ENCODE measurements around the gene C1QTNF3. TPM values are rescaled to one million over a fixed set of nuclear protein-coding genes. Genes with fewer than 3 reads are reported as not detected.

The C1QTNF3 gene
- total RNA-seq, 1 donor from 2014 or later: 1.5 TPM

- peaks cover 8% of the 10 kb centered on the region for H3K9me3 Mint-ChIP-seq
Measured at GRCh38 chr5:34061993-34062392, 19.0 kb upstream of the C1QTNF3 start.

GRCh38 chr5:34059977-34060376, 17.0 kb upstream of the C1QTNF3 start:
- H3K4me3 Mint-ChIP-seq (ENCODE audit: low read depth): no peak overlapping the region
- no peak for DNase-seq (ENCODE audit: low spot score)
- intact Hi-C loops (cut with micrococcal nuclease): no loop called here
- H3K27ac Mint-ChIP-seq: no peak overlapping the region
- H3K4me1 Mint-ChIP-seq (ENCODE audit: low read depth): peaks cover 3% of the 10 kb centered on the region
- no peaks in the 10 kb centered on the region for H3K27me3 Mint-ChIP-seq (ENCODE audit: low read depth)
- peaks cover 6% of the 10 kb centered on the region for H3K9me3 Mint-ChIP-seq
- peaks cover 25% of the 10 kb centered on the region for H3K36me3 Mint-ChIP-seq (ENCODE audit: low read depth)

More at GRCh38 chr5:34061993-34062392, 19.0 kb upstream of the C1QTNF3 start:
- Mint-ChIP-seq H3K36me3 (ENCODE audit: low read depth) (peaks cover 27% of the 10 kb centered on the region), H3K27ac (no peak overlapping the region), H3K4me3 (ENCODE audit: low read depth) (no peak overlapping the region), H3K4me1 (ENCODE audit: low read depth) (no peaks in the 10 kb centered on the region), H3K27me3 (ENCODE audit: low read depth) (no peaks in the 10 kb centered on the region)
- intact Hi-C loops (cut with micrococcal nuclease): no loop called here
- no peak for DNase-seq (ENCODE audit: low spot score)

GRCh38 chr5:34058532-34058931, 15.5 kb upstream of the C1QTNF3 start:
- H3K27ac Mint-ChIP-seq: no peak overlapping the region
- no peaks in the 10 kb centered on the region for H3K9me3 Mint-ChIP-seq
- H3K4me1 Mint-ChIP-seq (ENCODE audit: low read depth): peaks cover 7% of the 10 kb centered on the region
- intact Hi-C loops (cut with micrococcal nuclease): no loop called here
- DNase-seq (ENCODE audit: low spot score): no peak
- H3K36me3 Mint-ChIP-seq (ENCODE audit: low read depth): peaks cover 13% of the 10 kb centered on the region
- no peak overlapping the region for H3K4me3 Mint-ChIP-seq (ENCODE audit: low read depth)
- H3K27me3 Mint-ChIP-seq (ENCODE audit: low read depth): no peaks in the 10 kb centered on the region

- Mint-ChIP-seq H3K4me1 (ENCODE audit: low read depth) (peaks cover 7% of the 10 kb centered on the region), H3K27ac (no peak overlapping the region), H3K4me3 (ENCODE audit: low read depth) (no peak overlapping the region), H3K36me3 (ENCODE audit: low read depth) (peaks cover 8% of the 10 kb centered on the region), H3K9me3 (no peaks in the 10 kb centered on the region), H3K27me3 (ENCODE audit: low read depth) (no peaks in the 10 kb centered on the region)
- intact Hi-C loops (cut with micrococcal nuclease): no loop called here
- DNase-seq (ENCODE audit: low spot score): no peak
Measured at GRCh38 chr5:34057569-34057968, 14.6 kb upstream of the C1QTNF3 start.

GRCh38 chr5:34057118-34057517, 14.1 kb upstream of the C1QTNF3 start:
- H3K27ac Mint-ChIP-seq: no peak overlapping the region
- no peak for DNase-seq (ENCODE audit: low spot score)
- H3K9me3 Mint-ChIP-seq: no peaks in the 10 kb centered on the region
- H3K4me1 Mint-ChIP-seq (ENCODE audit: low read depth): peaks cover 7% of the 10 kb centered on the region
- H3K36me3 Mint-ChIP-seq (ENCODE audit: low read depth): peaks cover 4% of the 10 kb centered on the region
- no peak overlapping the region for H3K4me3 Mint-ChIP-seq (ENCODE audit: low read depth)
- no peaks in the 10 kb centered on the region for H3K27me3 Mint-ChIP-seq (ENCODE audit: low read depth)
- intact Hi-C loops (cut with micrococcal nuclease): no loop called here

- H3K27me3 Mint-ChIP-seq (ENCODE audit: low read depth): no peaks in the 10 kb centered on the region
- intact Hi-C loops (cut with micrococcal nuclease): no loop called here
- no peak for DNase-seq (ENCODE audit: low spot score)
- H3K36me3 Mint-ChIP-seq (ENCODE audit: low read depth): peaks cover 3% of the 10 kb centered on the region
- no peaks in the 10 kb centered on the region for H3K9me3 Mint-ChIP-seq
- H3K4me1 Mint-ChIP-seq (ENCODE audit: low read depth): peaks cover 7% of the 10 kb centered on the region
- H3K4me3 Mint-ChIP-seq (ENCODE audit: low read depth): no peak overlapping the region
- no peak overlapping the region for H3K27ac Mint-ChIP-seq
Measured at GRCh38 chr5:34055667-34056066, 12.7 kb upstream of the C1QTNF3 start.

GRCh38 chr5:34054400-34054729, 11.4 kb upstream of the C1QTNF3 start:
- no peaks in the 10 kb centered on the region for H3K9me3 Mint-ChIP-seq
- no peak for DNase-seq (ENCODE audit: low spot score)
- peaks cover 8% of the 10 kb centered on the region for H3K36me3 Mint-ChIP-seq (ENCODE audit: low read depth)
- peaks cover 7% of the 10 kb centered on the region for H3K4me1 Mint-ChIP-seq (ENCODE audit: low read depth)
- H3K4me3 Mint-ChIP-seq (ENCODE audit: low read depth): no peak overlapping the region
- no peak overlapping the region for H3K27ac Mint-ChIP-seq
- H3K27me3 Mint-ChIP-seq (ENCODE audit: low read depth): no peaks in the 10 kb centered on the region
- intact Hi-C loops (cut with micrococcal nuclease): no loop called here

- no peaks in the 10 kb centered on the region for H3K9me3 Mint-ChIP-seq
- no peak for DNase-seq (ENCODE audit: low spot score)
- peaks cover 7% of the 10 kb centered on the region for H3K4me1 Mint-ChIP-seq (ENCODE audit: low read depth)
- H3K27me3 Mint-ChIP-seq (ENCODE audit: low read depth): no peaks in the 10 kb centered on the region
- intact Hi-C loops (cut with micrococcal nuclease): no loop called here
- H3K27ac Mint-ChIP-seq: no peak overlapping the region
- peaks cover 11% of the 10 kb centered on the region for H3K36me3 Mint-ChIP-seq (ENCODE audit: low read depth)
- no peak overlapping the region for H3K4me3 Mint-ChIP-seq (ENCODE audit: low read depth)
Measured at GRCh38 chr5:34053571-34054399, 10.8 kb upstream of the C1QTNF3 start.

GRCh38 chr5:34053133-34053532, 10.1 kb upstream of the C1QTNF3 start:
- intact Hi-C loops (cut with micrococcal nuclease): no loop called here
- Mint-ChIP-seq H3K27me3 (ENCODE audit: low read depth) (no peaks in the 10 kb centered on the region), H3K9me3 (no peaks in the 10 kb centered on the region), H3K4me1 (ENCODE audit: low read depth) (peaks cover 7% of the 10 kb centered on the region), H3K36me3 (ENCODE audit: low read depth) (peaks cover 16% of the 10 kb centered on the region), H3K4me3 (ENCODE audit: low read depth) (no peak overlapping the region), H3K27ac (no peak overlapping the region)
- no peak for DNase-seq (ENCODE audit: low spot score)

- Mint-ChIP-seq H3K36me3 (ENCODE audit: low read depth) (peaks cover 19% of the 10 kb centered on the region), H3K27me3 (ENCODE audit: low read depth) (no peaks in the 10 kb centered on the region), H3K4me1 (ENCODE audit: low read depth) (peaks cover 5% of the 10 kb centered on the region), H3K9me3 (no peaks in the 10 kb centered on the region), H3K4me3 (ENCODE audit: low read depth) (no peak overlapping the region), H3K27ac (no peak overlapping the region)
- DNase-seq (ENCODE audit: low spot score): no peak
- intact Hi-C loops (cut with micrococcal nuclease): no loop called here
Measured at GRCh38 chr5:34051374-34051980, 8.5 kb upstream of the C1QTNF3 start.

GRCh38 chr5:34047774-34048572, 5.0 kb upstream of the C1QTNF3 start:
- Mint-ChIP-seq H3K4me1 (ENCODE audit: low read depth) (no peaks in the 10 kb centered on the region), H3K27me3 (ENCODE audit: low read depth) (no peaks in the 10 kb centered on the region), H3K9me3 (no peaks in the 10 kb centered on the region), H3K36me3 (ENCODE audit: low read depth) (peaks cover 19% of the 10 kb centered on the region), H3K27ac (no peak overlapping the region), H3K4me3 (ENCODE audit: low read depth) (no peak overlapping the region)
- intact Hi-C loops (cut with micrococcal nuclease): no loop called here
- no peak for DNase-seq (ENCODE audit: low spot score)

GRCh38 chr5:34047143-34047542, 4.1 kb upstream of the C1QTNF3 start:
- no peaks in the 10 kb centered on the region for H3K4me1 Mint-ChIP-seq (ENCODE audit: low read depth)
- peaks cover 19% of the 10 kb centered on the region for H3K36me3 Mint-ChIP-seq (ENCODE audit: low read depth)
- intact Hi-C loops (cut with micrococcal nuclease): no loop called here
- DNase-seq (ENCODE audit: low spot score): no peak
- H3K9me3 Mint-ChIP-seq: no peaks in the 10 kb centered on the region
- H3K27me3 Mint-ChIP-seq (ENCODE audit: low read depth): no peaks in the 10 kb centered on the region
- no peak overlapping the region for H3K27ac Mint-ChIP-seq
- H3K4me3 Mint-ChIP-seq (ENCODE audit: low read depth): no peak overlapping the region

GRCh38 chr5:34045996-34046395, 3.0 kb upstream of the C1QTNF3 start:
- H3K4me3 Mint-ChIP-seq (ENCODE audit: low read depth): no peak overlapping the region
- no peak for DNase-seq (ENCODE audit: low spot score)
- no peaks in the 10 kb centered on the region for H3K9me3 Mint-ChIP-seq
- no peak overlapping the region for H3K27ac Mint-ChIP-seq
- no peaks in the 10 kb centered on the region for H3K27me3 Mint-ChIP-seq (ENCODE audit: low read depth)
- no peaks in the 10 kb centered on the region for H3K4me1 Mint-ChIP-seq (ENCODE audit: low read depth)
- peaks cover 19% of the 10 kb centered on the region for H3K36me3 Mint-ChIP-seq (ENCODE audit: low read depth)
- intact Hi-C loops (cut with micrococcal nuclease): no loop called here
